ENCODE measurements around the gene MPC2.
"Not testable (repeated sequence)": the region's sequence is repeated elsewhere in the genome, so short reads cannot be mapped to it uniquely, and the experiment has no call there.

The MPC2 gene

DNA sequence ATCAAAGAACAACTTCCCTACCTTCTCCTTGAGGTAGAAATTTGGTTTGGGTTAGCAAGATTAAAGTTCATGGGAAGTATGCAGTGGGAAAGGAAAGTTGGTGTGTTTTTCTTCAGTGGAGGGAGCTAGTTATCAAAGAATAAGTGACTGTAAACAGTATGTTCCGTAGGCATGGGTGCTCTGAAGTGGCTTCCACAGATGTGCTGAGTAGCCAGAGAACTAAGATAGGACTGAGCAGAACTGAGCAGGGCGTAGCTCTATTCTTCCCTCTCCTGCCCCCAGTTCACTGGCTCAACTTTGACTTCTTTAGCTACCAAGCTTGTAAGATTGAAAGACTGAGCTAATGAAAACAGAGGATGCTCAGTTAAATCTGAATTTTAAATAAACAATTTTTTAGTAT lies 26.3 kb downstream of the MPC2 start:
- no peak overlapping the region for H3K27ac ChIP-seq
- H3K4me2 ChIP-seq: no peak overlapping the region
- no peak for TF ChIP-seq Cebpa-rat (IDR thresholded peaks at IDR 0.05)
- peaks cover 7% of the 10 kb centered on the region for H3K36me3 ChIP-seq
- H3K27me3 ChIP-seq: no peaks in the 10 kb centered on the region
- no peak overlapping the region for H3K4me3 ChIP-seq
- no peaks in the 10 kb centered on the region for H3K4me1 ChIP-seq
- H4K20me1 ChIP-seq: no peaks in the 10 kb centered on the region
- no peak overlapping the region for H3K9ac ChIP-seq
- H3K9me3 ChIP-seq: peaks cover 18% of the 10 kb centered on the region

DNA sequence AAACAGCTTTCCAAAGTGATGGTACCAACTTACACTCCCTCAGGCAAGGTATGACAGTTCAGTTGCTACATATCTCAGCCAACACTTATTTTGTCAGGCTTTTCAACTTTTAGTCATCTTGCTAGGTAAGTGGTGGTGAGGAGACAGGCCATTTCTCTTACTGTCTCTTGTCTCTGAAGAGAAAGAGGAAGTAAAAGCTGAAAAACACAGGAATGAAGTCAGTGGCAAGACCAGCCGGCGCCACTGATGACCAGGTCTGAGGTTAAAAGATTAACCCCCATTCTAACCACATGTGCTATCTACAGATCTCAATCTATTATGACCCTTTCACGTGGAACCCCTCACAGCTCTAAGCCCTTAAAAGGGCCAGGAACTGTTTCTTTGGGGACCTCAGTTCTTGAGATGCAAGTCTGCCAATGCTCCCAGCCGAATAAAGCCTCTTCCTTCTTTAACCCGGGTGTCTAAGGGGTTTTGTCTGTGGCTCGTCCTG lies 27.1 kb downstream of the MPC2 start:
- H4K20me1 ChIP-seq: no peaks in the 10 kb centered on the region
- H3K36me3 ChIP-seq: peaks cover 5% of the 10 kb centered on the region; the same call in 1 of the 2 replicates
- no peak overlapping the region for H3K9ac ChIP-seq
- no peak overlapping the region for H3K4me2 ChIP-seq
- H3K9me3 ChIP-seq: peaks cover 18% of the 10 kb centered on the region
- no peak overlapping the region for H3K4me3 ChIP-seq
- no peak overlapping the region for H3K27ac ChIP-seq
- no peaks in the 10 kb centered on the region for H3K4me1 ChIP-seq
- no peaks in the 10 kb centered on the region for H3K27me3 ChIP-seq
- no peak for TF ChIP-seq Cebpa-rat (IDR thresholded peaks at IDR 0.05)

DNA sequence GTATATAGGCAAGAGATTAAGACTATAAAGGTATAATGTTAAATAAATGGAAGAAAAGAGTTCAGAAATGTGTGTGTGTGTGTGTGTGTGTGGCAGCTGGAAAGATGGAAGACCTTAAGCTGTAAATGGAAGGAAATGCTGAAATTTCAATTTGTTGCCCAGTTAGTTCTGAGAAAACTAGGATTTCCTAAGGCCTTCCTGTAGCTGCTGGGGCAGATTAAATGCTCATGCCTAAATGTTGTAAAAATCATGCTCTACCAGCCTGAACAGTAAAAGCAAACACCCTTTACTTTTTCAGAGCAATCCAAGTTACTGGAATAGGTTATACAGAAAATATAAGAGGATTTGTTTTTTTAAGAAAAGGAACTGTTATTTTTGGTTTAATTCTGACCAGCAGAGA lies 31.2 kb downstream of the MPC2 start:
- Histone ChIP-seq H3K9me3 (peaks cover 17% of the 10 kb centered on the region), H3K27me3 (no peaks in the 10 kb centered on the region), H3K4me2 (no peak overlapping the region), H3K27ac (no peak overlapping the region), H3K4me3 (no peak overlapping the region), H3K4me1 (no peaks in the 10 kb centered on the region), H3K9ac (no peak overlapping the region), H3K36me3 (no peaks in the 10 kb centered on the region), H4K20me1 (no peaks in the 10 kb centered on the region)
- no peak for TF ChIP-seq Cebpa-rat (IDR thresholded peaks at IDR 0.05)

DNA sequence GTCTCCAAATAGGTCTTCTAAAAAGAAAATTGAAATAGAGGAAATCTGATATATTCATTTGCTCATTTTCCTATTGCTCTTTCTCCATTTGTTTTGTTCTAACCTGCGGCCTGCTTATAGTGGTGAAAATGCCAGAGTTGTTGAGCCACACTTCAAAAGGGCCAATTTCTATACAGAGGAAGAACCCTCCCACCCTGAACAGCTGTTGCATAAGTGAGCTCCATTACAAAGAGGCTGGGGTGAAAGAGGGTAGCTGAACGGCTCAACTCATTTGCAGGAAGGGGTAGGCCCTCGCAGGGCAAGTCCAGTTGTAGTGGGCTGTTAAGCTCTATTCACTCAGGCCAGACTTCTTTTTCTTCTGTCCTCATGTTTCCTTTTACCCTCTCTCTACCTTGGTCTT lies 31.7 kb downstream of the MPC2 start:
- Histone ChIP-seq H3K27ac (no peak overlapping the region), H3K4me2 (no peak overlapping the region), H3K9ac (no peak overlapping the region), H3K27me3 (no peaks in the 10 kb centered on the region), H3K4me1 (peaks cover under 1% of the 10 kb centered on the region; the same call in 1 of the 2 replicates), H3K4me3 (no peak overlapping the region), H3K9me3 (peaks cover 12% of the 10 kb centered on the region), H3K36me3 (no peaks in the 10 kb centered on the region), H4K20me1 (no peaks in the 10 kb centered on the region)
- no peak for TF ChIP-seq Cebpa-rat (IDR thresholded peaks at IDR 0.05)

DNA sequence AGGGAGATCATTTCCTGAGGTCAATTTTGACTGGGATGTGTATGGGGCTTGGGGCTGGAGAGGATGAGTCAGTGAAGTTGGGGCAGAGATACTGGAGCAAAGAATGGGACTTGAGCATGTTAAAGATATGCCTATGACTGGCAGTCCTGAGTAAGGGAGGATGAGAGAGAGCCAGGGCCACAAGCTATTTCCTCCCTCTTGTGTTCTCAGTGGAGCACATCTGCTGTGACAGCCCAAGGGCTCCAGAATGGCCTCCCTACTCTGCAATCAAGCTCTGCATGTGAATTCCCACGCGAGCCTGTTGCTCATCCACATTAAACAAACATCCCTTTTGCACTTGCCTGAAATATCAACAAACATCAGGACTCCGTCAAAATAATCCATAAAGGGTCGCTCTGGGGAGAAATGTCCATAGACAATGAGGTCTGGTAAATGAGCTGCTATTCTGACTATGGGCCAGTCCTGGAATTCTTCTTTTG lies 32.2 kb downstream of the MPC2 start:
- no peaks in the 10 kb centered on the region for H3K27me3 ChIP-seq
- no peaks in the 10 kb centered on the region for H4K20me1 ChIP-seq
- no peak overlapping the region for H3K27ac ChIP-seq
- H3K9ac ChIP-seq: no peak overlapping the region
- H3K4me1 ChIP-seq: peaks cover 6% of the 10 kb centered on the region; the same call in 1 of the 2 replicates
- peaks cover 7% of the 10 kb centered on the region for H3K9me3 ChIP-seq
- no peak overlapping the region for H3K4me2 ChIP-seq
- H3K4me3 ChIP-seq: no peak overlapping the region
- H3K36me3 ChIP-seq: no peaks in the 10 kb centered on the region
- TF ChIP-seq Cebpa-rat (IDR thresholded peaks at IDR 0.05): no peak

DNA sequence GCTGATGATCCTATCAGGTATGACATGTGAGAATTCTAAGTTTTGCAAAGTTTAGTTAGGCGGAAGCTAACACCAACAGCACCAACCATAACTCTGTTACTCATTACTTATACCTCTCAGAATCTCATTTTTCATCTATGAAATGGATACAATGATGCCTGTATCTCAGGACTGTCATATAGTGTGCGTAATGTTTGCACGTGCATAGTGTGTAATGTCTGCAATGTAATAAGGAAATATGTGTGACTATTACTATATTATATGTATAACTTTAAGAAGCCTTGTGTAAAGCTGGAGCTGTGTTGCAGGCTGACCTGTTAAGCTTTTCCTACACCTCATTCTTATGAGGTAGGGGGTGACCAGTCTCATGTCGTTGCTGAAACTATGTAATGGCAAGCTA lies 36.0 kb downstream of the MPC2 start:
- peaks cover 12% of the 10 kb centered on the region; the same call in 1 of the 2 replicates for H3K4me1 ChIP-seq
- H4K20me1 ChIP-seq: no peaks in the 10 kb centered on the region
- H3K36me3 ChIP-seq: no peaks in the 10 kb centered on the region
- H3K27ac ChIP-seq: no peak overlapping the region
- H3K9ac ChIP-seq: no peak overlapping the region
- H3K4me2 ChIP-seq: no peak overlapping the region
- H3K27me3 ChIP-seq: no peaks in the 10 kb centered on the region
- TF ChIP-seq Cebpa-rat (IDR thresholded peaks at IDR 0.05): no peak
- no peaks in the 10 kb centered on the region for H3K9me3 ChIP-seq
- no peak overlapping the region for H3K4me3 ChIP-seq

DNA sequence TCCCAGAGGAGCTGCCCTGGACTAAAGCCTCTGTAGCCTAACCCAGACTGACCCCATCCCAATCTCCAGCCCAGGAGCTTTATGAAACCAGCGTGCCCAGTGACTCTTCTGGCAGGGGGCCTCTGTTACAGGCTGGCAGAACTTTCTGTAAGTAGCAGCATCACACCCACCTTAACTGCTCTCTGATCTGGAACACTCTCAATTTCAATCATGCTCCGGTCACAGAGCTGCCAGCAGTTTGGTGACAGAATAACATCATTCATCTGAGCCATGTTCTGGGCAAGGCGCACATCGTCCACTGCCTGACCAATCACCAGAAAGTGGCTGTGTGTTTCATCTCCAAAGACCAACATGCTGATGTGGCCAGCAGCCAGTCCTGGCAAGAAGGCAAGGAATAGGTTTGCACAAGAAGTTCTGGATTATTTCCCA lies 37.6 kb downstream of the MPC2 start:
- H3K9ac ChIP-seq: no peak overlapping the region
- no peaks in the 10 kb centered on the region for H4K20me1 ChIP-seq
- no peak overlapping the region for H3K4me3 ChIP-seq
- TF ChIP-seq Cebpa-rat (IDR thresholded peaks at IDR 0.05): no peak
- H3K4me2 ChIP-seq: no peak overlapping the region
- peaks cover 12% of the 10 kb centered on the region; the same call in 1 of the 2 replicates for H3K4me1 ChIP-seq
- no peaks in the 10 kb centered on the region for H3K27me3 ChIP-seq
- H3K36me3 ChIP-seq: no peaks in the 10 kb centered on the region
- H3K9me3 ChIP-seq: no peaks in the 10 kb centered on the region
- no peak overlapping the region for H3K27ac ChIP-seq

DNA sequence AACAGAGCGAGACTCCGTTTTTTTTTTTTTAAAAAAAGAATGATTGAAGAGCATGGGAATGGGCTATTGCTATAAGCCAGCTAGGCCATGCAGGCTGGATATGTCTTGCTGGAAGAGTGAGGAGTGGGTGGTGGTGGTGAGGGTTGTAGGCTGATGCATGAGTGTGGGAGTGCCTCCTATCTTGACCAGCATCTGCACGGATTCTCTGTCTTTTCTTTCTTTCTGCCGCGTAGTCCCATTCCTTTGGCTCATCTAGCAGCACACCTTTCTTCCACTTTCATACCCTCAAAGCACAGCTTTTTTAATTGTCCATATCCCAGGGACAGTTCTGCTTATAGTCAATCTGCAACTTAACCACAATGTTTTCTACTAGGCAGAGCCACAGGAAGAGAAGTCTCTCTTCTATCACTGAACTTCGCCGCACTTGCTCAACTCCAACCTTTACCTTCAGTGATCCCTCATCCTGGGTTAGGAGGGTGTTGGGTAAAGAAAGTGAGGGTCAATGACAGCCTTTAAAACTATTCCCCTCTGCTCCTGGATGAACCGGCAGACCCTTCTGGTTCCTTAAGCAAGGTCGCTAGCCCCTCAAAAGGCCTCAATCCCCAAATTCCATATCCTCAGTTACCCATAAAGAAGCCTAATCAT lies 38.2 kb downstream of the MPC2 start:
- TF ChIP-seq Cebpa-rat (IDR thresholded peaks at IDR 0.05): no peak
- no peaks in the 10 kb centered on the region for H3K27me3 ChIP-seq
- H3K4me3 ChIP-seq: no peak overlapping the region
- no peaks in the 10 kb centered on the region for H3K9me3 ChIP-seq
- H3K4me2 ChIP-seq: no peak overlapping the region
- no peak overlapping the region for H3K27ac ChIP-seq
- H3K4me1 ChIP-seq: peaks cover 12% of the 10 kb centered on the region; the same call in 1 of the 2 replicates
- no peaks in the 10 kb centered on the region for H4K20me1 ChIP-seq
- no peak overlapping the region for H3K9ac ChIP-seq
- H3K36me3 ChIP-seq: no peaks in the 10 kb centered on the region

DNA sequence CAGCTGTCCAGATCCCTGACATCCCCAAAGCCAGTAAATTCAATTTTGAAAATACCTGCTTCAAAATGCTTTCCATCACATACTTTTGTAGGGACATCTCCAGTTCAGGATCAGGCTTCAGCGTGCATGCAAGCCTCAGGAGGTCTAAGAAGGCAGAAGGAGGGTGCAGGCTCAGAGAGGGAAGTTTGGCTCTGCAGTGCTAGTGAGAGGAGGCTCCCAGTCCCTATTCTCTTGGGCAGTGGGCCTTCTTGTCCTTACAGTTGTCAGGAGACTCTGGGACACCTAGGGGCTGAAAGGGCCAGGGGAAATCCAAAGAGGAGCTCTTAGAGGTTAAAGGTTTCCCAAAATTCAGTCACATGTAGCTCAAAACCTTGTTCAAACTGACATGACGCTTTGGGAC lies 43.1 kb downstream of the MPC2 start:
- H3K4me1 ChIP-seq: peaks cover 9% of the 10 kb centered on the region
- no peak overlapping the region for H3K9ac ChIP-seq
- H3K9me3 ChIP-seq: no peaks in the 10 kb centered on the region
- H3K27ac ChIP-seq: no peak overlapping the region
- no peaks in the 10 kb centered on the region for H3K27me3 ChIP-seq
- no peak for TF ChIP-seq Cebpa-rat (IDR thresholded peaks at IDR 0.05)
- H3K4me2 ChIP-seq: no peak overlapping the region
- H3K4me3 ChIP-seq: no peak overlapping the region
- no peaks in the 10 kb centered on the region for H3K36me3 ChIP-seq
- no peaks in the 10 kb centered on the region for H4K20me1 ChIP-seq

DNA sequence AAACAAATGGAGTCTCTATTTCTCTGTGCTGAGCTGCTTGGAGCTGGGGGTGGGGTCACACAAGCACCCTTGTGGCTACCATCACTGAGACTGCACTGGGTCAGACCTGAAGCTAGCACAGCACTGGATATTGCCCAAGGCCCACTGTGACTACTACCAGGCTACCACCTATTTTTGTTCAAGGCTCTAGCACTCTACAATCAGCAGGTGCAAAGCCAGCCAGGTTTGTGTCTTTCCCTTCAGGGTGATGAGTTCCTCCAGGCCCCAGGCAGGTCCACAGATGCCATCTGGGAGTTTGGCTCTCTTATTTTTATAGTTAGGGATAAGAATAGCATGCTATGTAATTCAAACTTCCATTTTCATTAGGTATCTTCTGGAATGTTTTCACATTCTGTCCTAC lies 46.5 kb downstream of the MPC2 start:
- Histone ChIP-seq H3K9ac (no peak overlapping the region), H3K4me1 (peaks cover 9% of the 10 kb centered on the region), H3K4me2 (no peak overlapping the region), H4K20me1 (no peaks in the 10 kb centered on the region), H3K36me3 (no peaks in the 10 kb centered on the region), H3K27me3 (no peaks in the 10 kb centered on the region), H3K27ac (no peak overlapping the region), H3K4me3 (no peak overlapping the region), H3K9me3 (0 out of 2 replicates have a peak, but pooled peaks cover 9% of the 10 kb centered on the region)
- no peak for TF ChIP-seq Cebpa-rat (IDR thresholded peaks at IDR 0.05)

DNA sequence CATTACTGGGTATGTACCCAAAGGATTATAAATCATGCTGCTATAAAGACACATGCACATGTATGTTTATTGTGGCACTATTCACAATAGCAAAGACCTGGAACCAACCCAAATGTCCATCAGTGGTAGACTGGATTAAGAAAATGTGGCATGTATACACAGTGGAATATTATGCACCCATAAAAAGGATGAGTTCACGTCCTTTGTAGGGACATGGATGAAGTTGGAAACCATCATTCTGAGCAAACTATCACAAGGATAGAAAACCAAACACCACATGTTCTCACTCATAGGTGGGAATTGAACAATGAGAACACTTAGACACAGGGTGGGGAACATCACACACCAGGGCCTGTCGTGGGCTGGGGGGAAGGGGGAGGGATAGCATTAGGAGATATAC lies 49.7 kb downstream of the MPC2 start:
- H3K9me3 ChIP-seq, H3K36me3 ChIP-seq, H3K9ac ChIP-seq, H3K27ac ChIP-seq, H3K4me1 ChIP-seq, H3K4me2 ChIP-seq, H4K20me1 ChIP-seq, H3K27me3 ChIP-seq, H3K4me3 ChIP-seq: not testable (repeated sequence)

All from BLaER1 (cell line).